ENCODE results near the gene C1orf21. TPM values are rescaled to one million over a fixed set of nuclear protein-coding genes. Genes with fewer than 3 reads are reported as not detected.

The C1orf21 gene
- total RNA-seq, 6 experiments from 2014 or later = 4.3 to 29.2 (median 13.1) TPM

GRCh38 chr1:184412472-184412871 lies 25.6 kb downstream of the C1orf21 start:
- TF ChIP-seq POLR2A (IDR thresholded peaks at IDR 0.05) = no peak
- no peak for TF ChIP-seq CTCF (IDR thresholded peaks at IDR 0.05)
- WGBS (ENCODE audit: insufficient coverage, low coverage, low lambda C conversion rate, missing lambda C conversion rate) = 86% methylated on average over 1 of the region's 1 CpG
- Histone ChIP-seq H3K27me3 (no peaks in the 10 kb centered on the region), H3K4me1 (peaks cover 0 to 15% (median 0%) of the 10 kb centered on the region in 4 donors), H3K27ac (no peak overlapping the region), H3K36me3 (no peaks in the 10 kb centered on the region), H3K9me3 (no peaks in the 10 kb centered on the region), H3K4me3 (no peak overlapping the region)
- no peak for ATAC-seq
- intact Hi-C loops (cut with DNase I) = no loop called here
- DNase-seq = no peak

GRCh38 chr1:184416481-184416880 lies 29.7 kb downstream of the C1orf21 start:
- Histone ChIP-seq H3K27ac (no peak overlapping the region), H3K27me3 (no peaks in the 10 kb centered on the region), H3K4me3 (no peak overlapping the region), H3K4me1 (no peaks in the 10 kb centered on the region), H3K9me3 (no peaks in the 10 kb centered on the region), H3K36me3 (no peaks in the 10 kb centered on the region)
- TF ChIP-seq POLR2A (IDR thresholded peaks at IDR 0.05) (no peak), CTCF (IDR thresholded peaks at IDR 0.05) (no peak)
- ATAC-seq = no peak
- 73% methylated on average over 2 of the region's 2 CpGs for WGBS (ENCODE audit: insufficient coverage, low coverage, low lambda C conversion rate, missing lambda C conversion rate)
- intact Hi-C loops (cut with DNase I) = no loop called here
- DNase-seq = no peak

DNA sequence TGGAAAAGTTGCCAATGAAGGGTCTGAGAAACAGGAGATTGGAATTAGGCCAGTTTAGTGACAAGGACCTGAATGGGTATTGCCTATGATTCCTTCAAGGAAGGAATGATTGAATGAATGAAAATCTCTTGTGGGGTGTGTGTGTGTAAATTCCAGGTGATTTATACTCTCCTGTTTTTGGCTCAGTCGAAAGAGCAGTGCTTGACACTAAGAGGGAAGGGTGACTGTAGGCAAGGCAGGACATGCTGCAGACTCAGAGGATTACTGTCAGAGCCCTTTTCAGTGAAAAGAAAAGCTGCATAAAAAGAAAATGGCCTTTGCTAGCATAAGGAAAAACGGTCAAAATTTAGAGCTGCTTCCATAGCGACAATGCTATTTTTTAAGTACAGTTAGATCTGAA lies 30.1 kb downstream of the C1orf21 start:
- intact Hi-C loops (cut with DNase I) = no loop called here
- WGBS (ENCODE audit: insufficient coverage, low coverage, low lambda C conversion rate, missing lambda C conversion rate) = 62% methylated on average over 3 of the region's 3 CpGs

DNA sequence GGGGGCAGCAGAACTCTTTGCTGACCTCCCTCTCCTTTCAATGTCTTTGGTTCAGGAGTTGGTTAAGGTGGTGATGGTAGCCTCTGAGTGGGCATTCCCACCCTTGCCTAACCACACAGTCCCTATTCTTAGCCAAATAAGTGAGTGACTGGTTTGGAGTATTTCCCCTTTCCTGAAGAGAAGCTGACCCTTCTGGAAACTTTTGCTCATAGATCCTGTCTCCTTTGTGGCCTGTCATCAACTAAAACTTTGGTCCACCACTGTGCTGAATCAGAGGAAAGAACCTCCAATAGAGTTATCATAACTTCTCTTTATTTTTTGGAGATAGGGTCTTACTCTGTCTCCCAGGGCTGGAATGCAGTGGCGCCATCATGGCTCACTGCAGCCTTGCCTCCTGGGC lies 31.1 kb downstream of the C1orf21 start:
- Histone ChIP-seq H3K27me3 (no peaks in the 10 kb centered on the region), H3K36me3 (no peaks in the 10 kb centered on the region), H3K4me3 (no peak overlapping the region), H3K27ac (no peak overlapping the region), H3K9me3 (no peaks in the 10 kb centered on the region), H3K4me1 (no peaks in the 10 kb centered on the region)
- no peak for TF ChIP-seq CTCF (IDR thresholded peaks at IDR 0.05)
- no peak for TF ChIP-seq POLR2A (IDR thresholded peaks at IDR 0.05)
- WGBS (ENCODE audit: insufficient coverage, low coverage, low lambda C conversion rate, missing lambda C conversion rate) = 100% methylated on average over 1 of the region's 1 CpG
- DNase-seq (no peak), ATAC-seq (no peak)
- intact Hi-C loops (cut with DNase I) = no loop called here

More for the DNA sequence above, 30.1 kb downstream of the C1orf21 start:
- no peak overlapping the region for H3K27ac ChIP-seq
- H3K4me3 ChIP-seq = no peak overlapping the region
- H3K9me3 ChIP-seq = no peaks in the 10 kb centered on the region
- TF ChIP-seq CTCF (IDR thresholded peaks at IDR 0.05) = no peak
- TF ChIP-seq POLR2A (IDR thresholded peaks at IDR 0.05) = no peak
- no peaks in the 10 kb centered on the region for H3K27me3 ChIP-seq
- no peaks in the 10 kb centered on the region for H3K4me1 ChIP-seq
- H3K36me3 ChIP-seq = no peaks in the 10 kb centered on the region
- ATAC-seq (no peak), DNase-seq (no peak)
